Measurements from ENCODE around the gene GOLPH3. TPM values are rescaled to one million over a fixed set of nuclear protein-coding genes. Genes with fewer than 3 reads are reported as not detected.
A peak's percentile ranks its signal among the peaks of the same experiment; 100 is the strongest.

Gene GOLPH3
- total RNA-seq, 4 donors from 2014 or later, result 58.6 to 74.6 (median 63.0) TPM

- no peaks in the 10 kb centered on the region for H3K9me3 ChIP-seq
- peaks cover 0 to 16% (median 3%) of the 10 kb centered on the region in 3 donors for H3K4me1 ChIP-seq
- no peak for TF ChIP-seq POLR2A (IDR thresholded peaks at IDR 0.05)
- TF ChIP-seq CTCF (IDR thresholded peaks at IDR 0.05), result no peak
- no peak overlapping the region for H3K4me3 ChIP-seq
- 69 to 85% methylated on average over 2 of the region's 4 CpGs for WGBS, 2 donors
- peak overlapping the region in 1 of 4 donors; percentile 26 for H3K27ac ChIP-seq
- intact Hi-C loops (cut with DNase I), result no loop called here
- H3K36me3 ChIP-seq, result no peaks in the 10 kb centered on the region
- no peak for DNase-seq
- H3K27me3 ChIP-seq, result no peaks in the 10 kb centered on the region
Observed at GRCh38 chr5:32207355-32207634, 33.2 kb upstream of the GOLPH3 start.

- peak overlapping the region in 1 of 4 donors; percentile 26 for H3K27ac ChIP-seq
- intact Hi-C loops (cut with DNase I), result no loop called here
Observed at GRCh38 chr5:32206509-32207354, 32.6 kb upstream of the GOLPH3 start.

GRCh38 chr5:32206053-32206452 lies 31.9 kb upstream of the GOLPH3 start:
- no peak for TF ChIP-seq CTCF (IDR thresholded peaks at IDR 0.05)
- TF ChIP-seq POLR2A (IDR thresholded peaks at IDR 0.05), result no peak
- Histone ChIP-seq H3K27me3 (no peaks in the 10 kb centered on the region), H3K36me3 (no peaks in the 10 kb centered on the region), H3K4me1 (peaks cover 0 to 23% (median 7%) of the 10 kb centered on the region in 3 donors), H3K9me3 (no peaks in the 10 kb centered on the region), H3K27ac (no peak overlapping the region), H3K4me3 (no peak overlapping the region)
- no peak for DNase-seq
- WGBS, 2 donors, result 76 to 83% methylated on average over 5 of the region's 5 CpGs
- intact Hi-C loops (cut with DNase I), result no loop called here

More at GRCh38 chr5:32206509-32207354, 32.6 kb upstream of the GOLPH3 start:
- peaks cover 0 to 19% (median 3%) of the 10 kb centered on the region in 3 donors for H3K4me1 ChIP-seq
- TF ChIP-seq CTCF (IDR thresholded peaks at IDR 0.05) (no peak), POLR2A (IDR thresholded peaks at IDR 0.05) (no peak)
- no peak for DNase-seq
- WGBS, 2 donors, result 74 to 77% methylated on average over 13 of the region's 13 CpGs
- no peaks in the 10 kb centered on the region for H3K9me3 ChIP-seq
- H3K4me3 ChIP-seq, result no peak overlapping the region
- no peaks in the 10 kb centered on the region for H3K27me3 ChIP-seq
- no peaks in the 10 kb centered on the region for H3K36me3 ChIP-seq

GRCh38 chr5:32202394-32202793 lies 28.3 kb upstream of the GOLPH3 start:
- Histone ChIP-seq H3K27ac (peak overlapping the region in 1 of 4 donors; percentile 26), H3K4me3 (no peak overlapping the region), H3K36me3 (no peaks in the 10 kb centered on the region), H3K4me1 (peaks cover 5 to 34% (median 13%) of the 10 kb centered on the region in 3 donors), H3K27me3 (no peaks in the 10 kb centered on the region), H3K9me3 (no peaks in the 10 kb centered on the region)
- DNase-seq, result no peak
- intact Hi-C loops (cut with DNase I), result no loop called here
- WGBS, 2 donors, result 86 to 97% methylated on average over 2 of the region's 2 CpGs
- TF ChIP-seq CTCF (IDR thresholded peaks at IDR 0.05) (no peak), POLR2A (IDR thresholded peaks at IDR 0.05) (no peak)

- DNase-seq, result no peak
Observed at GRCh38 chr5:32201122-32201753, 27.1 kb upstream of the GOLPH3 start.

More at GRCh38 chr5:32201122-32201753, 27.1 kb upstream of the GOLPH3 start:
- Histone ChIP-seq H3K4me3 (no peak overlapping the region), H3K36me3 (no peaks in the 10 kb centered on the region), H3K27me3 (no peaks in the 10 kb centered on the region), H3K27ac (peak overlapping the region in 2 of 4 donors; percentile 4 to 68), H3K9me3 (no peaks in the 10 kb centered on the region), H3K4me1 (peaks cover 5 to 32% (median 13%) of the 10 kb centered on the region in 3 donors)
- intact Hi-C loops (cut with DNase I), result no loop called here
- 8 to 22% methylated on average over 3 of the region's 3 CpGs for WGBS, 2 donors
- TF ChIP-seq CTCF (IDR thresholded peaks at IDR 0.05) (no peak), POLR2A (IDR thresholded peaks at IDR 0.05) (no peak)
